Fibroblast of the conjunctiva (primary cell): Measurements from ENCODE around the gene RYR2.
"Not testable (repeated sequence)": the region's sequence is repeated elsewhere in the genome, so short reads cannot be mapped to it uniquely, and the experiment has no call there.

Experiments
- DNase-seq: peaks from one replicate; pipeline ENCODE4 v3.0.0-alpha.2; 2010; ENCODE audit warnings: low read depth

RYR2 gene

GRCh38 chr1:237146241-237146640 is 104.3 kb downstream of the RYR2 start:
- no peak for DNase-seq

- no peak for DNase-seq
These were observed 107.9 kb downstream of the RYR2 start for GRCh38 chr1:237149857-237150256.

GRCh38 chr1:237151979-237152378 is 110.0 kb downstream of the RYR2 start:
- not testable (repeated sequence) for DNase-seq

- no peak for DNase-seq
These were observed 110.7 kb downstream of the RYR2 start for GRCh38 chr1:237152506-237153335.

GRCh38 chr1:237154157-237154556 is 112.2 kb downstream of the RYR2 start:
- no peak for DNase-seq

GRCh38 chr1:237164406-237165352 is 122.7 kb downstream of the RYR2 start:
- no peak for DNase-seq

GRCh38 chr1:237166086-237166485 is 124.1 kb downstream of the RYR2 start:
- no peak for DNase-seq

- DNase-seq: no peak
These were observed 124.7 kb downstream of the RYR2 start for GRCh38 chr1:237166593-237167101.

GRCh38 chr1:237170149-237170548 is 128.2 kb downstream of the RYR2 start:
- no peak for DNase-seq

GRCh38 chr1:237171454-237172117 is 129.6 kb downstream of the RYR2 start:
- DNase-seq: no peak

- DNase-seq: no peak
These were observed 130.1 kb downstream of the RYR2 start for GRCh38 chr1:237172118-237172485.

GRCh38 chr1:237179503-237179902 is 137.5 kb downstream of the RYR2 start:
- DNase-seq: no peak

GRCh38 chr1:237180256-237180655 is 138.3 kb downstream of the RYR2 start:
- no peak for DNase-seq

- DNase-seq: no peak
These were observed 139.8 kb downstream of the RYR2 start for GRCh38 chr1:237181743-237182317.

- no peak for DNase-seq
These were observed 142.1 kb downstream of the RYR2 start for GRCh38 chr1:237183963-237184540.

- DNase-seq: no peak
These were observed 144.7 kb downstream of the RYR2 start for GRCh38 chr1:237186675-237187074.

- DNase-seq: no peak
These were observed 145.9 kb downstream of the RYR2 start for GRCh38 chr1:237187842-237188241.

GRCh38 chr1:237191403-237191802 is 149.4 kb downstream of the RYR2 start:
- DNase-seq: no peak

- no peak for DNase-seq
These were observed 155.8 kb downstream of the RYR2 start for GRCh38 chr1:237197470-237198425.

GRCh38 chr1:237199026-237199425 is 157.0 kb downstream of the RYR2 start:
- DNase-seq: no peak
